ENCODE data around the gene PRRT4.

PRRT4 gene

DNA sequence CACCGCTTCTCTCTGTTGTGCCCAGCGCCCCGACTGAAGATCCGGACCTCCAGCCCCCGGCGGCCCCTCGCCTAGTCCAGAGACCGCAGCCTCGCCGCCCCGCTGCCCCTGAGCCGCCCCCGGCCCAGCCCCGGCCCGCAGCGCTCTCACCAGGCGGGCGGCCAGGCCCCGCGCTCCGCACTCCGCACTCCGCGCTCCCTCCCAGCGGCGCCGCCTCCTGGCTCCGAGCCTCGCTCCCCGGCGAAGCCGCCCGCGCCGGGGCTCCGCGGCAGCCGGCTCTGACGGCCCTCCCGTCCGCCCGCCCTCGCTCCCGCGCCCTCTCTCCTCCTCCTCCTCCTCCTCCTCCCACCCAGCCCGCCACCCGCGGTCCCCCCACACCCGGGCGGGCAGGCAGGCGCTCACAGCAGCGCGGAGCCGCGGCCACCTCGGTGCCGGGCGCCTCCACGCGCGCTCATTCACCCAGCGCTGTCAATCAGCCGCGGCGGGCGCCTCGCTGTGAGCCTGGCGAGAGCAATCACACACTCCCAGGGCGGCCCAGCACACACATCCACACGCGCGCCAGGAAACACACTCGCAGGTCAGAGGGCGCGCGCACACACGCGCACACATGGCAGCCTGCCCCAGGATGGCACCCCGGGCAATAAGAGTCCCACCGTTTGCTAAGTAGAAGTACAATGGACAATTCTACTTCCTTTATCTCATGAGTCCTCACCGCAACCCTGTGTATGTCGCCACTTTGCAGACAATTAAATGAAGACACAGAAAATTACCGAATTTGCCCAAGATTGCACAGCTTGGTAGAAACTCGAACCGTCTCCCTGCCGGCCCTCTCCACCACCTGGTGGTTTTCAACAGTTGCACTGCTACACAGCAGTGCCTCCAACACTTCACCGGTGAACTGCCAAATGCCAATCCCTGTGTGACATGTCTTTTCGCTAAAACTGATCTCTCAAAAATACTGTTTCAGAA lies at the start of gene PRRT4:
Gene PRRT4, minus strand, starts transcription at position 280 of the 969 bp plus-strand sequence.
- peak; percentile 62 for DNase-seq

DNA sequence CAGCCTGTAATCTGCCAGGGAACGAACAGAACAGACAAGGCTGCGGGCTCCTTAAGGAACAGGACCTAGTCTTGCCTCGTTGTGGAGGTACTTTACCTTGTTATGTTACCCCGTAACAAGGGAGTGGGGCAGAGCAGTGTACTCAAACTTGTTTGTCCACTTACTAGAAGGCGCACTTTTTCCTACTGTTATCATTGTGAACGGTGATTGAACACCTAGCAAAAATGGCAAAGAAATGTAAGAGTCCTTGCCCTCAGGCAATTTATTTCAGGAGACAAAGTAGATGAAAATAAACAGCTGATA lies 48.9 kb upstream of the PRRT4 start:
- no peak for DNase-seq

DNA sequence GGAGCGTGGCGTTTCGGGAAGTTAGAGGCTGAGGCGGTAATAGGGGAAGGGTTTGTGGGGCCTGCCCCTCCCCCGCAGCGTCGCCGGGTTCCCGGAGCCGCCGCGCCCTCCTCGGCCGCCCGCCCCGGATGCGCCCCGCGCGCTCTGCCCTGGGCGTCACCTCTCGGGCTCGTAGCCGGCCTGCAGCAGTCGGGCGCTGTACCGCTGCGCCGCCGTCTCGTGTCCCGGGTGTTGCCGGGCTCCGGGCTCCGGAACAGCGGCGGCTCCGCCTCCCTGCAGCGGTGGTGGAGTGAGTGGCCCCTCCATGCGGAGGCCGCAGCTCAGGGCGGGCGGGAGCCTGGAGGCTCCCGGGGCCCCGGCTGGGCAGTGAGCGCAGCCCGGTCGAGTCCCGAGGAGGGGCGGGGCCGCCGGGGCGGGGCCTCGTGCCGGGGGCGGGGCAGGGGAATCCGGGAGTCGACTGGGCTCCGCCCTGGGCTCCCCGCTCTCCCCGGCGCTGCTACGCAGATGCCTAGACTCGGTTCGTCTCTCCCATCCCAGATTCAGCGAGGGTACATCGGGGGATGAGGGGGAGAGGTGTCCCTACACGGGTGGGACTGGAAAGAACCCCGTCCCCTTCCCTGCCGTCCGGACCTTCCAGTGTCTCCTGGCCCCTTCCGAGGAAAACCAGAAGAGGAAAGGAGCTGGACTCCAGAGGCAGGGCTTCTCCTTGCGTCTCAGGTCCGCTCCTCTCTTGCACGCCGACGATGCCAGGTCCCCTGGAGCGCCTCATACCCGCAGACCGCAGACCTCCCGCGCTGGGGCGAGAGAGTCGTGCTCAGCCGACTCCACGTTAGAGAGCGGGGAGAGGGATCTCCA lies 48.3 kb upstream of the PRRT4 start, which contains the start of gene IMPDH1:
Gene IMPDH1, minus strand, starts transcription at position 387 of the 855 bp plus-strand sequence. Its CDS starts 81 bp downstream, at position 306.
- DNase-seq: peak; percentile 92

GRCh38 chr7:128408709-128409595 lies 47.5 kb upstream of the PRRT4 start:
- no peak for DNase-seq

DNA sequence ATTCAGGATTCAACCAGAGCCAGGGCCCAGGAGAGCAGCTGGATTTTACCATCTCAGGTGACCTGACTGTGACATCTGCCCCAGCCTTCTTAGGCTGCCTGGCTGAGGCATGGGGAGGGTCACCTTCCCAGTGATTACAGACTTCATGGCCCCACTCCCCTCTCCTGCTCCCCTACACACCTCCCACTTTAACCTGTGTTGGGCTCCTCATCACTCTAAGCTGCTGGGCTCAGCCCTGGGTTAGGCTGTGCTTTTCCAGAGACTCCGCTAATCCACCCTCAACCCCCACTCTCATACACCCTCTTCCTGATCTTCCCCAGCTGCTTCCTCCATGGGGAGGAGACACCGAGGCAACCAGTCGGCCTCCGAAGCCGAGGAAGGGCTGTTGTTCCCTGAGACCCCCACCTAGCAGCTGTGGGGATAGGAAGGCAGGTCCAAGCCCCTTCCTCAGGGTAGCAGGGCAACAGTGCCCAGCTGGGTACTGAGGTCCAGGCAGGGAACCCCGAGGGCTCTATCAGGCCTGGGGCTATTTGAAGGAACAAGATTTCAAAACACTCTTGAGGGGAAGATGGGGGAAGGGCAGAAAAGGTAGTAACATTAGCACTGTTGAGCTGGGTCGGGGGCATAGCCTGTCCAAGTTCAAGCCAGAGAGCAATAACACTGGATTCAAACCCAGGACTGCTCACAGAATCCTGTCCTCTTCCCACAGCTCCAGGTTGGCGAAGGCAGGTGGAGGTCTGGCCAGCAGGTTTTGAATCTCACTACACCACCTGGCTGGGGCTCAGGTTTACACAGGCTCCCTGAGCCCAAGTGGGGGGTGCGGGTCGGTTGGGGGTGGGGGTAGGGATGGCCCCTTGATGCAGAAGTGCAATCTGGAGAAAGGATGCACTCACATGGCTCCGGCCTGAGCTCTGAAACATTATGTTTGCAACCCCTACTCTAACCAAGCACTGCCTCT lies 46.5 kb upstream of the PRRT4 start:
- DNase-seq: no peak

GRCh38 chr7:128407233-128407589 lies 45.7 kb upstream of the PRRT4 start:
- no peak for DNase-seq

GRCh38 chr7:128406314-128407232 lies 45.1 kb upstream of the PRRT4 start:
- DNase-seq: no peak

DNA sequence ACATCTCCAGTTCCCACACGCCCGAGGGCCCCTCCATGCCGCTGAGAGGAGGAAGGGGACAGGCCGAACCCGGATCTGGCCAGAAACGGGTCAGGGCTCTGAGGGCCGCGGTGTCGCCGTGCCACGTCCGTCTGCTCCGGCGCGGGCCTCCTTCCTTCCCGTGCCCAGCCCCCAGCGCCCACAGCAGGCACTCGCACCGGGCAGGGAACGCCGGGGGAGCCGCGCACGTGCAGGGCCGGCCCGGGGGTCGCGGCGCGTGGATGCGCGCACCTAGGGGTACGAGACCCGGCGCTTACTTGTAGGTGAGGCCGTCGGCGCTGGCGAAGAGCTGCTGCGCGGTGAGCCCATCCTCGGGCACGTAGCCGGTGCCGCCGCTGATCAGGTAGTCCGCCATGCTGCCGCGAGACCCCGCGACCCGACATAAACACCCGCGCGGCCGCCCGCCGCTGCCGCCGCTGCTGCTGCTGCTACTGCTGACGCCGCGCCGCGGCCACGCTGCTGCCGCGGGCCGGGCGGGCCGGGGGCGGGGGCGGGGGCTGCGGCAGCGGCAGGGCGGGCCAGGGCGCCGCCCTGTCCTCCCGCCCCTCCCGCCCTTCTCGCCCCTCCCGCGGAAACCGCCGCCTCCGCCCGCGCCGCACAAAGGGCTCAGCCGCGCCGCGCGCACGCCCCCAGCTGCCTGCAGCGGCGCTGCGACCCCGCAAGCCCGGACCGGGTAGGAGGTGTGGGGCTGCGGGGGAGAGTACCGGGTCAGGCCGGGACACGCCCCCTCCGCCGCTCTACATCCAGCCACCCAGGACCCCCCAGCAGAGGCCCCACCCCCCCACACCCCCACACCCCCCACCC lies 44.2 kb upstream of the PRRT4 start:
- DNase-seq: peak; percentile 65

GRCh38 chr7:128404886-128405470 lies 43.5 kb upstream of the PRRT4 start:
- DNase-seq: no peak

DNA sequence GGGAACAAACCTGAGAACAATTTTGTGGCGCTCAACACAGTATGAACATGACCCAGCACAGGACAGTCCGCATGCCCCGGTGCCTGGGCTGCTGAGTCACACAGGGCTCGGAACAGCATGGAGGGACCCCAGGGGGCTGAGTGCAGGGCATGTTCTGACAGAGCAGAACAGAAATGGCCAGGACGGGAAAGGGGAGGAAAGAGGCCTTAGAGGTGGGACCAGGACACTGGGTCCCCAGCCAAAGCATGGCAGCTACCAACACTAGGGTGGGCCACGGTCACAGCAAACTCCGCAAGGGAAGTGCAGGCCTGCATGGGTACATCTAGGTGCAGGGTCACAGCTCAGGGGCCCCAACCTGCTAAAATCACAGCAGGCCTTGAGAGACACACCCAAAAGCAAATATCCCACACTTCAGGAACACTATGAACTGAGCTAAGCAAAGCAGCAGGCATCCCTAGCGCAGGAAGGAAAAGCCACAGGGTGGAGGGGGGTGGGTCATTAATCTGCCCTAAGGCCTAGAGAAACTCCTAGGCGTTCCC lies 42.7 kb upstream of the PRRT4 start:
- no peak for DNase-seq

GRCh38 chr7:128403676-128404075 lies 42.2 kb upstream of the PRRT4 start:
- DNase-seq: no peak

GRCh38 chr7:128402356-128402755 lies 40.9 kb upstream of the PRRT4 start:
- DNase-seq: no peak

- DNase-seq: no peak
These were observed 39.1 kb upstream of the PRRT4 start for GRCh38 chr7:128400566-128400965.

DNA sequence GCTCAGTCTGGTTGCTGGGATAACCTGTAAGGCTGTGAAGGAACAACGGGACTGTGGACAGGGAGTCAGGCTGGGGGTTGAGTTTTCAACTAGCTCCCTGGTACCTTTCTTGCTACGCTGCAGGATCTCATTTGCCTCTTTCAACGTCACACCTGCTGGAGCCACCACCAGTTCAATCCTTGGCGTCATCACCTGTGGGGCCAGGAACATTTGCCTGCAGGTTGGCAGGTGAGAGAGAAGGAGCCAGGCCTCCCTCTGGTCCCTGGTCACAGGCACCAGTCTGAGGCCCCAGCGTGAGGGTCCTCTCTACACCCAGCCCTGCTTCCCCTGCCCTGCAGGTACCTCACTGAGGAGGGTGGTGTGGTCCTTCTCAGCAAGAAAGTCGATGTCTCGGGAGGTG lies 38.5 kb upstream of the PRRT4 start:
- DNase-seq: no peak

GRCh38 chr7:128398841-128399135 lies 37.3 kb upstream of the PRRT4 start:
- no peak for DNase-seq

- DNase-seq: peak; percentile 71
These were observed 36.7 kb upstream of the PRRT4 start for GRCh38 chr7:128398016-128398840.

GRCh38 chr7:128396357-128396756 lies 34.9 kb upstream of the PRRT4 start:
- DNase-seq: no peak

GRCh38 chr7:128395748-128396147 lies 34.3 kb upstream of the PRRT4 start:
- DNase-seq: no peak
